ENCODE results near the gene HS3ST6. TPM values are rescaled to one million over a fixed set of nuclear protein-coding genes. Genes with fewer than 3 reads are reported as not detected.

Gene HS3ST6
- 1.1 to 2.1 TPM (median 2.0 TPM) in 5 replicates for total RNA-seq (2022; extraction: Qiagen RNA extraction)

GRCh38 chr16:1918351-1919326, at the start of gene HS3ST6:
Gene HS3ST6, minus strand, starts transcription at chr16:1918415. Its CDS starts 92 bp downstream, at chr16:1918323.

GRCh38 chr16:1966460-1966859, 48.2 kb upstream of the HS3ST6 start, which contains the start of gene RNF151:
Gene RNF151, plus strand, starts transcription at chr16:1966856. Its CDS starts 26 bp downstream, at chr16:1966882.

GRCh38 chr16:1964506-1965395, 46.5 kb upstream of the HS3ST6 start, which contains the start of gene RPS2:
Gene RPS2, minus strand, starts transcription at chr16:1964826. Its CDS starts 201 bp downstream, at chr16:1964625.

GRCh38 chr16:1959269-1960039, 41.2 kb upstream of the HS3ST6 start, which contains the start of gene NDUFB10:
Gene NDUFB10, plus strand, starts transcription at chr16:1959538. Its CDS starts 87 bp downstream, at chr16:1959625.

GRCh38 chr16:1942810-1943726, 24.9 kb upstream of the HS3ST6 start, which contains the start of gene MSRB1:
Gene MSRB1, minus strand, starts transcription at chr16:1943199. Its CDS starts 43 bp downstream, at chr16:1943156.

GRCh38 chr16:1871974-1872635, 46.1 kb downstream of the HS3ST6 start, which contains the start of gene MEIOB:
Gene MEIOB, minus strand, starts transcription at chr16:1872164. Its CDS starts 3,989 bp downstream, at chr16:1868175.

Other genes starting within 250 kb of the HS3ST6 start
- 159 to 225 TPM (median 167 TPM) in 5 replicates for gene JPT2, start 240.1 kb downstream of the HS3ST6 start, total RNA-seq (2022; extraction: Qiagen RNA extraction)
- gene MAPK8IP3, start 212.2 kb downstream of the HS3ST6 start, total RNA-seq (2022; extraction: Qiagen RNA extraction), result 33.2 to 65.4 TPM (median 50.0 TPM) in 5 replicates
- 27.8 to 65.4 TPM (median 62.1 TPM) in 5 replicates for gene NME3, start 146.9 kb downstream of the HS3ST6 start, total RNA-seq (2022; extraction: Qiagen RNA extraction)
- gene EME2, start 145.6 kb downstream of the HS3ST6 start, total RNA-seq (2022; extraction: Qiagen RNA extraction), result 5.9 to 12.6 TPM (median 8.3 TPM) in 5 replicates
- 151 to 264 TPM (median 250 TPM) in 5 replicates for gene MRPS34, start 145.3 kb downstream of the HS3ST6 start, total RNA-seq (2022; extraction: Qiagen RNA extraction)
- gene SPSB3, start 135.8 kb downstream of the HS3ST6 start, total RNA-seq (2022; extraction: Qiagen RNA extraction), result 19.3 to 30.3 TPM (median 29.5 TPM) in 5 replicates
- 60.7 to 88.7 TPM (median 83.0 TPM) in 5 replicates for gene NUBP2, start 135.5 kb downstream of the HS3ST6 start, total RNA-seq (2022; extraction: Qiagen RNA extraction)
- 0.03 to 0.18 TPM (median 0.06 TPM) in 4 of 5 replicates, not detected in the other for gene IGFALS, start 124.7 kb downstream of the HS3ST6 start, total RNA-seq (2022; extraction: Qiagen RNA extraction)
- gene HAGH, start 91.6 kb downstream of the HS3ST6 start, total RNA-seq (2022; extraction: Qiagen RNA extraction), result 57.8 to 76.0 TPM (median 74.4 TPM) in 5 replicates
- gene FAHD1, start 91.2 kb downstream of the HS3ST6 start, total RNA-seq (2022; extraction: Qiagen RNA extraction), result 46.8 to 52.1 TPM (median 49.6 TPM) in 5 replicates
- gene MEIOB, start 46.3 kb downstream of the HS3ST6 start, total RNA-seq (2022; extraction: Qiagen RNA extraction), result 1.2 to 2.2 TPM (median 1.4 TPM) in 5 replicates
- gene MSRB1, start 24.8 kb upstream of the HS3ST6 start, total RNA-seq (2022; extraction: Qiagen RNA extraction), result 32.5 to 43.0 TPM (median 42.2 TPM) in 5 replicates
- 0.09 to 0.11 TPM (median 0.10 TPM) in 3 of 5 replicates, not detected in the others for gene RPL3L, start 36.3 kb upstream of the HS3ST6 start, total RNA-seq (2022; extraction: Qiagen RNA extraction)
- gene NDUFB10, start 41.1 kb upstream of the HS3ST6 start, total RNA-seq (2022; extraction: Qiagen RNA extraction), result 247 to 295 TPM (median 252 TPM) in 5 replicates
- gene RPS2, start 46.4 kb upstream of the HS3ST6 start, total RNA-seq (2022; extraction: Qiagen RNA extraction), result 3,695 to 5,624 TPM (median 5,467 TPM) in 5 replicates
- not detected in 5 replicates for gene RNF151, start 48.4 kb upstream of the HS3ST6 start, total RNA-seq (2022; extraction: Qiagen RNA extraction)
- gene TBL3, start 53.6 kb upstream of the HS3ST6 start, total RNA-seq (2022; extraction: Qiagen RNA extraction), result 31.6 to 41.2 TPM (median 38.0 TPM) in 5 replicates
- gene NOXO1, start 63.1 kb upstream of the HS3ST6 start, total RNA-seq (2022; extraction: Qiagen RNA extraction), result 0.08 to 0.31 TPM (median 0.28 TPM) in 5 replicates
- gene GFER, start 65.8 kb upstream of the HS3ST6 start, total RNA-seq (2022; extraction: Qiagen RNA extraction), result 23.0 to 44.4 TPM (median 40.1 TPM) in 5 replicates
- 5.0 to 9.3 TPM (median 8.2 TPM) in 5 replicates for gene SYNGR3, start 71.6 kb upstream of the HS3ST6 start, total RNA-seq (2022; extraction: Qiagen RNA extraction)
- gene ZNF598, start 91.4 kb upstream of the HS3ST6 start, total RNA-seq (2022; extraction: Qiagen RNA extraction), result 47.7 to 63.8 TPM (median 61.2 TPM) in 5 replicates
- 0.65 to 1.4 TPM (median 0.88 TPM) in 5 replicates for gene NPW, start 101.4 kb upstream of the HS3ST6 start, total RNA-seq (2022; extraction: Qiagen RNA extraction)
- gene NHERF2, start 108.5 kb upstream of the HS3ST6 start, total RNA-seq (2022; extraction: Qiagen RNA extraction), result 45.2 to 69.1 TPM (median 66.9 TPM) in 5 replicates
- gene NTHL1, start 129.4 kb upstream of the HS3ST6 start, total RNA-seq (2022; extraction: Qiagen RNA extraction), result 36.2 to 51.1 TPM (median 47.9 TPM) in 5 replicates
- 32.0 to 40.6 TPM (median 34.1 TPM) in 5 replicates for gene TSC2, start 129.6 kb upstream of the HS3ST6 start, total RNA-seq (2022; extraction: Qiagen RNA extraction)
- 34.4 to 54.4 TPM (median 49.3 TPM) in 5 replicates for gene PKD1, start 217.5 kb upstream of the HS3ST6 start, total RNA-seq (2022; extraction: Qiagen RNA extraction)
- gene RAB26, start 230.2 kb upstream of the HS3ST6 start, total RNA-seq (2022; extraction: Qiagen RNA extraction), result 1.9 to 4.4 TPM (median 3.3 TPM) in 5 replicates
- 39.0 to 55.8 TPM (median 49.7 TPM) in 5 replicates for gene TRAF7, start 237.4 kb upstream of the HS3ST6 start, total RNA-seq (2022; extraction: Qiagen RNA extraction)